HG03439 (cell line): Measurements from ENCODE around the gene PRKCSH.
A peak's percentile ranks its signal among the peaks of the same experiment; 100 is the strongest.
"Not testable (repeated sequence)": the region's sequence is repeated elsewhere in the genome, so short reads cannot be mapped to it uniquely, and the experiment has no call there.

Experiments
- ATAC-seq: cut with Tn5 transposase; IDR thresholded peaks from one replicate; pipeline ENCODE4 v1.9.1; 2021; ENCODE audit warnings: mild to moderate bottlenecking, moderate library complexity; ENCODE audit not compliant: unreplicated experiment

The PRKCSH gene, protein sequence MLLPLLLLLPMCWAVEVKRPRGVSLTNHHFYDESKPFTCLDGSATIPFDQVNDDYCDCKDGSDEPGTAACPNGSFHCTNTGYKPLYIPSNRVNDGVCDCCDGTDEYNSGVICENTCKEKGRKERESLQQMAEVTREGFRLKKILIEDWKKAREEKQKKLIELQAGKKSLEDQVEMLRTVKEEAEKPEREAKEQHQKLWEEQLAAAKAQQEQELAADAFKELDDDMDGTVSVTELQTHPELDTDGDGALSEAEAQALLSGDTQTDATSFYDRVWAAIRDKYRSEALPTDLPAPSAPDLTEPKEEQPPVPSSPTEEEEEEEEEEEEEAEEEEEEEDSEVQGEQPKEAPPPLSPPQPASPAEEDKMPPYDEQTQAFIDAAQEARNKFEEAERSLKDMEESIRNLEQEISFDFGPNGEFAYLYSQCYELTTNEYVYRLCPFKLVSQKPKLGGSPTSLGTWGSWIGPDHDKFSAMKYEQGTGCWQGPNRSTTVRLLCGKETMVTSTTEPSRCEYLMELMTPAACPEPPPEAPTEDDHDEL

DNA sequence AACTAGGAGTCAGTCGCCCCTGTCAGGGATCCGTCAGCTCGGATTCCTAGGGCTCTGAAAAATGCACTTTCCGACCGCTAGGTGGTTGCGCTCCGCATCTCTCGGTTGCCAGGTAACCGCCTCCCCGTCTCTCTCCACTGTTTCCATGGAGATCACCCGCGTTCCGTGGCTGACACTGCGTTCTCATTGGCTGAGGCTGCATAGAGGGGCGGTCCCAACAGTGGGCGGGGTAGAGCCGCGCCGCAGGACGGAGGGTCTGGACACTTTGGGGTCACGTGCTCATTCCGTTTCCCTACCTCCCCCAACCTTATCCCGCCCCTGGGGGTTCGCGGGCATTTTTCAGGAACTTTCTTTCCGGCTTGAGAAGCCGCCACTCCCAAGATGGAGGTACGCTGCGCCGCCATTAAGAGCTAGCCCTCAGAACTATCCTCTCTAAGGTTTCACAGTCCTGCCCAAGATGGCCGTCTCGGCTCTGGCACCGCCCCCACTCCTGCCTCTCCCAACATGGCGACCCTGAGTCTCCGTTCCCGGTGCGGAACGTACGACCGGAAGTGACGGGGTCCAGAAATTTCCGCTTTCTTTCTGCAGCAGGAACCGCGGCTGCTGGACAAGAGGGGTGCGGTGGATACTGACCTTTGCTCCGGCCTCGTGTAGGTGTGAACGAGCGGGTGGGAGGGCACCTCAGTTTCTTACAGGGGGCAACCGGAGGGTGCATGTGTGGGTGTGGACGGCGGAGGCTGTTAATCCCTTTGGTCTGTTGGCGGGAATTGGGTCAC, at the start of gene PRKCSH, which contains the start of gene ODAD3:
PRKCSH (plus strand) TSS at position 579 of the 776 bp plus-strand sequence. CDS start 483 bp downstream, outside the sequence.
ODAD3 (minus strand) TSS at position 65 of the 776 bp plus-strand sequence. CDS start 105 bp downstream, outside the sequence.
- peak; percentile 90 for ATAC-seq

GRCh38 chr19:11387162-11388034, 48.0 kb upstream of the PRKCSH start:
- ATAC-seq: no peak

DNA sequence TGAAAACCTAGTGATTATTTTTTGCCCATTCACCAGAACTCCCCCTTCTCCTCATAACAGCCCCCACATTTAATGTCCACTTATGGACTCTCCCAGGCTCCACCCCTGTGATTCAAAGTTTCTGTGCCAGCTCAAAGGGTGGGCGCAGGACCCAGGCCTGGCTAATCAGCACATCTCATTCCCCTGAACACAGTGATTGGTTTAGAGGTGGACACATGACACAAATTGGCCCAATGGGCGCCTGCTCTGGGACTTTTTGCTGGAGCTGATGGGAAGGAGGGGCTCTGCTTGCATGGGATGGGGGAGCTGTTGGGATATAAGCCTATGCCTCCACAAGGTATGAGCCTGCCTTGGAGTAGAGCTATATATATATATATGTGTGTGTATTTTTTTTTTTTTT, 45.1 kb upstream of the PRKCSH start:
- ATAC-seq: no peak

DNA sequence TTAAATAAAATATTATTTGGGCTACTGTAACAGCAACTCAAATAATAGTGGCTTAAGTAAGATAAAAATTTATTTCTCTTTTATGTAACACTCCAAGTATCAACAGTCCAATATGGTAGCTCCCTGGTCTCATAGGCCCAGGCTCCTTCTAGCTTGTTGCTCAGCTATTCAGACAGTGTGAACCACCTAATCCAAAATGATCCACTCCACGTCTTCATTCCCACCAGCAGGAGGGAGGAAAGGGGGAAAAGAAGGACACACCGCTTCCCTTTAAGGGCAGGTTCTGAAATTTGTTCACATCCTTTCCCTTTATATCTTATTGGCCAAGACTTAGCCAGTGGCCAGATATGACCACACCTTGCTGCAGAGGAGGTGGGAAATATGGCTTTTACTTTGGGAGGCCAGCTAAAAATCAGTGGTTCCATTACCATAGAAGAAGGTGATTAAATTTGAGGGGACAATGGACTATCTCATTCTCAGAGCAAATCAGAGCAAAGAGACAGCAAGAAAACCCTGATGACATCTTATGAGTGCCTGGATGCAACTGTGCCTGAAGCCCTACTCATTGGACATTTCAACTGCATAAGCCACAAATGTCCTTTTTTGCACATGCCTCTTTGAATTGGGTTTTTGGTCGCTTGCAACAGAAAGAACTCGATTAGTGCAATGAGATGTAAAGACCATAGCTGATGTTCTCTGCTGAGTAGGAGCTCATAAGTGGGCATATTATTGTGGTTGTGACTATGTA, 44.3 kb upstream of the PRKCSH start:
- ATAC-seq: no peak

DNA sequence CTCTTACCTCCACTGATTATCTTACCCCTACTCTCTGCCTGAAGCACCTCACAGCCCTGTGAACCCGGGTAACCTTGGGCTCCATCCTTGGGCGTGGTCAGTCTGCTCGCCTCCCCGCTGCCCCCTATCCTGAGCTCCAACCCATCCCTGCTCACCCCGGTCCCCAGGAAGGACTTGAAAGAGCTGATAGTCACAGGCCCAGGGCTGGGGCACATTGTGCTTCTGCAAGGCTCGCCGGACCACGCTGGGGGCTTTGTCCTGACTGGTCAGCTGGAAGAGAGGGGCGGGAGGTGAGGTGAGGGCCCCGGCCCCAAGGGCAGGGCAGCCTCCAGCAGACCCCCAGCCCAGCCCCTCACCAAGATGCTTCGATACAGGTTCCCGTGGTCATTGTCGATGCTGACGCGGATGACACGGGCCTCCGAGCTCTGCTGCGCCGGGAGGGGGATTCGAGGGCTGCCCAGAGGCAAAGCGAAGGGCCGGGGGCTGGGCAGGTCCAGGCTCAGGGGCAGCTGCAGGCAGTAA, 38.3 kb upstream of the PRKCSH start:
- ATAC-seq: no peak

GRCh38 chr19:11399667-11400066, 35.8 kb upstream of the PRKCSH start:
- no peak for ATAC-seq

- no peak for ATAC-seq
Observed at GRCh38 chr19:11400798-11401197, 34.6 kb upstream of the PRKCSH start.

GRCh38 chr19:11401808-11402543, 33.5 kb upstream of the PRKCSH start:
- no peak for ATAC-seq

DNA sequence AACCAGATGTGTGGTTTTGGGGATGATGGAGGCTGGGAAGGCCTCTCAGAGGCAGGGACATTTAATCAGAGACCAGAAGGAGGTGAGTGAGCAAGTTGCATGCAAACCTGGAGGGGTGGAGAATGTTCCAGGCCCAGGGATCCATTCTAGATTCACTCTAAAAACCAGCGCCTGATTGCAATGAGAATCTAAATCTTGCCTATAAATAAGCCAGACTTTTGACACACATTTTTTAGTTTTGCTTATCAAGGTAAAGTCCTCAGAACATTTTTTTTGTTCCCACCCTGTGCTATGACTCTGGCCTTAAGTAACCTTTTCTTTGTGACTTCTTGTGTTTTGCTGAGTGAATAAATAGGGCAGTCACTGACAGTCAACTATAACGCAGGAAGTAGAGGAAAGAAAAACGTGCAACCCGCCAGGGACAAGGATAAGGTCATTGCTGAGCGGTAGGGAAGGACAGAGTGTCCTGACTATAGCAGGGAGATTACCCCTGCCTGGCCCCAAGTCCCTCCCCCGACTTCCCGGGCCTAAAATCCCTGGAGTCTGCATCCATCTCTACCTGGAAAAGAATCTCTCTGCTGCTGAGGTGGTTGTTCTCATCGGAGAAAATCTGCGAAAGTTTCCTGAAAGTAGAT, 30.7 kb upstream of the PRKCSH start:
- ATAC-seq: no peak

DNA sequence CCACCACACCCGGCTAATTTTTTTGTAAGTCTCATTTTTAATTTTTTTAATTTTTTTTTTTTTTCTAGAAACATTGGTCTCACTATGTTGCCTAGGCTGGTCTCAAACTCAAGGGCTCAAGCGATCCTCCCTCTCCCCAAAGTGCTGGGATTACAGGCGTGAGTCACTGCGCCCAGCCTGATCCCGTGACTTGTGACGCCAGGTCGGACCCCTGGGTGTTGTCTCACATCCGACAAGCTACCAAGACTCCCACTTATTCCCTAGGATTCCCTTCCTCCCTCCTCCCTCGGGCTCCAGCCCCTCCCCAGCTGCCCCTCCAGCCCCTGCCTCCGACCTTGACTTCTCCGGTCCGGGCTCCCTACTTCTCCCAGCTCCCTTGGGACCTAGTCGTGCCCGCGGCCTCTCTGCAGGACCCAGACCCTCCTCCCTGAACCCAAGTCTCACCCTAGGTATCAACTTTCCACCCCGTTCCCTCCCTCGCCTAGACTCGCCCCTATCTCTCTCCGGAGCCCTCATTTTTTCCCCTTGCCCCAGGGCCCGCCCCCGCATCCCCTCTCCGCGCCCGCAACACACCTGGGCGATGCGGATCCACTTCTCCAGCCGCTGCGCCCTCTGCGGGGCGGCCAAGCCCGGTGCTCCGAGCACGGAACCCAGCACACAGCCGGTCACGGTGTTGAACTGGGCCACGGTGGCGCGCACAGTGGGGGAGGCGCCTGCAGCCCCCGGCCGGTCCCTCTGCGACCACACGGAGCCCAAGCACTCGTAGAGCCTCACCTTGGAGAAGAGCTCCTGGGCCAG, 29.4 kb upstream of the PRKCSH start:
- ATAC-seq: no peak

GRCh38 chr19:11406703-11407236, 28.7 kb upstream of the PRKCSH start:
- not testable (repeated sequence) for ATAC-seq

DNA sequence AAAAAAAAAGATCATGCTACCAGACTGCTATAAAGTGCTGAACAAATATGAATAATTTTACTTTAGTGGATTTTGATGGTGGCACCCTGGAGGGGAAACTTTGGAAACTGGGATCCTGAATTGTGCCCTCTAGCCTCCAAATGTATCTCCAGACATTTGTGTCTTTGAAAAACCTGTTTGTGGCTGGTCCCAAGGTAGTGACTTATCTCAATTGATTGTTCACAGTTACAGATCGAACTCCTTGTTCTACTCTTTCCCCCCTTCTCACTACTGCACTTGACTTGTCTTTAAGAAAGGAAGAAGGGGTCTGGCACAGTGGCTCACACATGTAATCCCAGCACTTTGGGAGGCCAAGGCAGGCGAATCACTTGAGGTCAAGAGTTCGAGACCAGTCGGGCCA, 26.8 kb upstream of the PRKCSH start:
- no peak for ATAC-seq

- ATAC-seq: no peak
Observed at GRCh38 chr19:11410682-11411081, 24.8 kb upstream of the PRKCSH start.

- no peak for ATAC-seq
Observed at GRCh38 chr19:11414544-11414943, 20.9 kb upstream of the PRKCSH start.

- ATAC-seq: no peak
Observed at GRCh38 chr19:11416346-11417052, 18.9 kb upstream of the PRKCSH start.

- ATAC-seq: no peak
Observed at GRCh38 chr19:11418094-11418548, 17.3 kb upstream of the PRKCSH start.
